H1 (cell line): ENCODE results near the gene RAB31.

Experiments used
- BRCA1 ChIP-seq: IDR thresholded peaks from 2 replicates; pipeline ENCODE4 v1.6.1; 2012; ENCODE audit warnings: low read depth, low read length, improper control_type of control experiment
- CBX8 ChIP-seq: fragments of 300-800, 300-1000 bp; sonication (generic); IDR thresholded peaks from 2 replicates; pipeline ENCODE4 v1.7.1; 2016; ENCODE audit warnings: low read depth, low read length, borderline replicate concordance
- CEBPB ChIP-seq: IDR thresholded peaks from 2 replicates; pipeline ENCODE4 v1.6.1; 2012; ENCODE audit warnings: low read depth, low read length
- GABPA ChIP-seq: IDR thresholded peaks from 2 replicates; pipeline ENCODE4 v1.6.1; 2011; ENCODE audit warnings: mild to moderate bottlenecking, low read length, moderate library complexity, borderline replicate concordance; ENCODE audit not compliant: insufficient read depth
- MAFK ChIP-seq: IDR thresholded peaks from 2 replicates; pipeline ENCODE4 v1.6.1; 2012; ENCODE audit warnings: low read depth, mild to moderate bottlenecking, improper control_type of control experiment, low read length
- SUZ12 ChIP-seq: fragments of 200-600 bp; sonication (generic); IDR thresholded peaks from 2 replicates; pipeline ENCODE4 v1.6.1; 2012; ENCODE audit warnings: mild to moderate bottlenecking, inconsistent platforms, low read length, moderate library complexity, mixed read lengths
- TAF1 ChIP-seq: IDR thresholded peaks from 2 replicates; pipeline ENCODE4 v1.6.1; 2011; ENCODE audit warnings: mild to moderate bottlenecking, low read depth, low read length
- TAF7 ChIP-seq: optimal IDR thresholded peaks from 2 replicates; pipeline ENCODE3; 2011; ENCODE audit warnings: low read depth, mild to moderate bottlenecking, inconsistent platforms, low read length, moderate library complexity, borderline replicate concordance
- TCF12 ChIP-seq: IDR thresholded peaks from 2 replicates; pipeline ENCODE4 v1.6.1; 2011; ENCODE audit warnings: low read depth, mild to moderate bottlenecking, low read length
- TF ChIP-seq, protein P1 (sequence below), 3 experiments: IDR thresholded peaks; 1 replicate in 2 of 3; 2 replicates in 1 of 3; pipeline versions ENCODE4 v1.5.1 to v1.6.1; 2011; ENCODE audit warnings: low read length in 3 of 3, mild to moderate bottlenecking in 3 of 3, inconsistent platforms in 2 of 3, low read depth in 1 of 3, moderate library complexity in 1 of 3; ENCODE audit not compliant: insufficient read depth in 1 of 3; ENCODE audit errors: control extremely low read depth in 1 of 3

GRCh38 chr18:9690418-9691188 is 17.5 kb upstream of the RAB31 start:
- TF ChIP-seq TAF1: no peak
- TF ChIP-seq CBX8: no peak
- TF ChIP-seq TCF12: no peak
- no peak for TF ChIP-seq TAF7
- TF ChIP-seq MAFK: no peak
- TF ChIP-seq CEBPB: no peak
- TF ChIP-seq BRCA1: no peak
- TF ChIP-seq SUZ12: no peak
- TF ChIP-seq, protein P1, sequence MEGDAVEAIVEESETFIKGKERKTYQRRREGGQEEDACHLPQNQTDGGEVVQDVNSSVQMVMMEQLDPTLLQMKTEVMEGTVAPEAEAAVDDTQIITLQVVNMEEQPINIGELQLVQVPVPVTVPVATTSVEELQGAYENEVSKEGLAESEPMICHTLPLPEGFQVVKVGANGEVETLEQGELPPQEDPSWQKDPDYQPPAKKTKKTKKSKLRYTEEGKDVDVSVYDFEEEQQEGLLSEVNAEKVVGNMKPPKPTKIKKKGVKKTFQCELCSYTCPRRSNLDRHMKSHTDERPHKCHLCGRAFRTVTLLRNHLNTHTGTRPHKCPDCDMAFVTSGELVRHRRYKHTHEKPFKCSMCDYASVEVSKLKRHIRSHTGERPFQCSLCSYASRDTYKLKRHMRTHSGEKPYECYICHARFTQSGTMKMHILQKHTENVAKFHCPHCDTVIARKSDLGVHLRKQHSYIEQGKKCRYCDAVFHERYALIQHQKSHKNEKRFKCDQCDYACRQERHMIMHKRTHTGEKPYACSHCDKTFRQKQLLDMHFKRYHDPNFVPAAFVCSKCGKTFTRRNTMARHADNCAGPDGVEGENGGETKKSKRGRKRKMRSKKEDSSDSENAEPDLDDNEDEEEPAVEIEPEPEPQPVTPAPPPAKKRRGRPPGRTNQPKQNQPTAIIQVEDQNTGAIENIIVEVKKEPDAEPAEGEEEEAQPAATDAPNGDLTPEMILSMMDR (IDR thresholded peaks at IDR 0.05; ENCODE audit: control extremely low read depth in 1 of 3, insufficient read depth in 1 of 3, low read depth in 1 of 3, low read length in 3 of 3): no peak
- no peak for TF ChIP-seq GABPA
